HEK293 (cell line): ENCODE data around the gene TRAF4.
A peak's percentile ranks its signal among the peaks of the same experiment; 100 is the strongest.

Experiments used
- ATF2 ChIP-seq: fragments of 450-650 bp; formaldehyde crosslinking; IDR thresholded peaks from 2 replicates; pipeline ENCODE4 v1.5.1; 2016; ENCODE audit warnings: missing biosample characterization, missing genetic modification characterization, low read depth
- GFI1B ChIP-seq: fragments of 450-650 bp; formaldehyde crosslinking; IDR thresholded peaks from 2 replicates; pipeline ENCODE4 v1.5.1; 2016; ENCODE audit warnings: missing biosample characterization, missing genetic modification characterization
- GLI2 ChIP-seq: fragments of 450-650 bp; formaldehyde crosslinking; IDR thresholded peaks from 2 replicates; pipeline ENCODE4; 2017; ENCODE audit warnings: missing biosample characterization, missing genetic modification characterization, low read depth, borderline replicate concordance
- GLI4 ChIP-seq: fragments of 450-650 bp; formaldehyde crosslinking; IDR thresholded peaks from 2 replicates; pipeline ENCODE4 v1.5.1; 2016; ENCODE audit warnings: missing biosample characterization, missing genetic modification characterization
- GLIS1 ChIP-seq: fragments of 450-650 bp; formaldehyde crosslinking; IDR thresholded peaks from 2 replicates; pipeline ENCODE4 v1.5.1; 2016; ENCODE audit warnings: missing biosample characterization, missing genetic modification characterization
- KLF1 ChIP-seq: fragments of 450-650 bp; formaldehyde crosslinking; IDR thresholded peaks from 2 replicates; pipeline ENCODE4 v1.5.1; 2016; ENCODE audit warnings: missing biosample characterization, missing genetic modification characterization
- MZF1 ChIP-seq: fragments of 450-650 bp; formaldehyde crosslinking; IDR thresholded peaks from 2 replicates; pipeline ENCODE4 v1.5.1; 2017; ENCODE audit warnings: missing biosample characterization, missing genetic modification characterization, borderline replicate concordance
- PRDM10 ChIP-seq: fragments of 450-650 bp; formaldehyde crosslinking; IDR thresholded peaks from 2 replicates; pipeline ENCODE4 v1.5.1; 2016; ENCODE audit warnings: missing biosample characterization, missing genetic modification characterization
- SCRT2 ChIP-seq: fragments of 450-650 bp; formaldehyde crosslinking; IDR thresholded peaks from 2 replicates; pipeline ENCODE4 v1.5.1; 2016; ENCODE audit warnings: missing biosample characterization, missing genetic modification characterization
- SP2 ChIP-seq: fragments of 450-650 bp; formaldehyde crosslinking; IDR thresholded peaks from 2 replicates; pipeline ENCODE4 v1.5.1; 2016; ENCODE audit warnings: missing biosample characterization, missing genetic modification characterization
- YY1 ChIP-seq: fragments of 450-650 bp; formaldehyde crosslinking; IDR thresholded peaks from 2 replicates; pipeline ENCODE4 v1.5.1; 2018; ENCODE audit warnings: missing biosample characterization, missing genetic modification characterization
- ZBTB20 ChIP-seq: fragments of 450-650 bp; formaldehyde crosslinking; IDR thresholded peaks from 2 replicates; pipeline ENCODE4 v1.5.1; 2016; ENCODE audit warnings: missing biosample characterization, missing genetic modification characterization
- ZBTB6 ChIP-seq: fragments of 450-650 bp; formaldehyde crosslinking; IDR thresholded peaks from 2 replicates; pipeline ENCODE4 v1.5.1; 2017; ENCODE audit warnings: missing biosample characterization, missing genetic modification characterization
- ZBTB8A ChIP-seq: fragments of 450-650 bp; formaldehyde crosslinking; IDR thresholded peaks from 2 replicates; pipeline ENCODE4 v1.5.1; 2016; ENCODE audit warnings: missing biosample characterization, missing genetic modification characterization
- ZNF112 ChIP-seq: fragments of 450-650 bp; formaldehyde crosslinking; IDR thresholded peaks from 2 replicates; pipeline ENCODE4 v1.5.0; 2017; ENCODE audit warnings: missing biosample characterization, missing genetic modification characterization
- ZNF16 ChIP-seq: fragments of 450-650 bp; formaldehyde crosslinking; IDR thresholded peaks from 2 replicates; pipeline ENCODE4 v1.5.1; 2016; ENCODE audit warnings: low read depth, missing biosample characterization, missing genetic modification characterization
- ZNF280D ChIP-seq: fragments of 450-650 bp; formaldehyde crosslinking; IDR thresholded peaks from 2 replicates; pipeline ENCODE4 v1.5.1; 2016; ENCODE audit warnings: missing biosample characterization, missing genetic modification characterization
- ZNF292 ChIP-seq: fragments of 450-650 bp; formaldehyde crosslinking; IDR thresholded peaks from 2 replicates; pipeline ENCODE4 v1.5.1; 2016; ENCODE audit warnings: low read depth, missing biosample characterization, missing genetic modification characterization, borderline replicate concordance
- ZNF341 ChIP-seq: fragments of 450-650 bp; formaldehyde crosslinking; IDR thresholded peaks from 2 replicates; pipeline ENCODE4; 2016; ENCODE audit warnings: low read depth, missing biosample characterization, missing genetic modification characterization
- ZNF362 ChIP-seq: fragments of 450-650 bp; formaldehyde crosslinking; IDR thresholded peaks from 2 replicates; pipeline ENCODE4 v1.5.1; 2016; ENCODE audit warnings: missing biosample characterization, missing genetic modification characterization
- ZNF433 ChIP-seq: fragments of 450-650 bp; formaldehyde crosslinking; IDR thresholded peaks from 2 replicates; pipeline ENCODE4 v1.5.1; 2016; ENCODE audit warnings: missing biosample characterization, missing genetic modification characterization, low read depth
- ZNF501 ChIP-seq: fragments of 450-650 bp; formaldehyde crosslinking; IDR thresholded peaks from 2 replicates; pipeline ENCODE4 v1.5.1; 2016; ENCODE audit warnings: missing biosample characterization, missing genetic modification characterization
- ZNF514 ChIP-seq: fragments of 450-650 bp; formaldehyde crosslinking; IDR thresholded peaks from 2 replicates; pipeline ENCODE4 v1.5.1; 2016; ENCODE audit warnings: missing biosample characterization, missing genetic modification characterization
- ZNF521 ChIP-seq: fragments of 450-650 bp; formaldehyde crosslinking; IDR thresholded peaks from 2 replicates; pipeline ENCODE4 v1.5.1; 2017; ENCODE audit warnings: missing biosample characterization, mild to moderate bottlenecking, missing genetic modification characterization
- ZNF529 ChIP-seq: fragments of 450-650 bp; formaldehyde crosslinking; IDR thresholded peaks from 2 replicates; pipeline ENCODE4 v1.5.1; 2017; ENCODE audit warnings: missing genetic modification characterization, missing biosample characterization; ENCODE audit not compliant: insufficient replicate concordance
- ZNF544 ChIP-seq: fragments of 450-650 bp; formaldehyde crosslinking; IDR thresholded peaks from 2 replicates; pipeline ENCODE4 v1.5.0; 2017; ENCODE audit warnings: missing biosample characterization, missing genetic modification characterization
- ZNF580 ChIP-seq: fragments of 450-650 bp; formaldehyde crosslinking; IDR thresholded peaks from 2 replicates; pipeline ENCODE4 v1.5.1; 2016; ENCODE audit warnings: missing biosample characterization, missing genetic modification characterization
- ZNF776 ChIP-seq: fragments of 450-650 bp; formaldehyde crosslinking; IDR thresholded peaks from 2 replicates; pipeline ENCODE4 v1.5.0; 2017; ENCODE audit warnings: missing biosample characterization, missing genetic modification characterization, borderline replicate concordance
- ZSCAN4 ChIP-seq: fragments of 450-650 bp; formaldehyde crosslinking; IDR thresholded peaks from 2 replicates; pipeline ENCODE4 v1.5.1; 2017; ENCODE audit warnings: missing biosample characterization, missing genetic modification characterization

The TRAF4 gene

GRCh38 chr17:28725660-28726225 is 18.1 kb upstream of the TRAF4 start (continued):
- TF ChIP-seq YY1 (tag by site-specific recombination) (peak; percentile 45; the same call in 1 of the 2 replicates), ZSCAN4 (tag by site-specific recombination) (no peak), PRDM10 (tag by site-specific recombination) (peak; percentile 91), ZNF16 (no peak), MZF1 (peak; percentile 91), ZNF280D (tag by site-specific recombination) (no peak), ZBTB20 (tag by site-specific recombination) (peak; percentile 87), ZNF292 (tag by site-specific recombination) (no peak), KLF1 (tag by site-specific recombination) (no peak; the same call in 1 of the 2 replicates), ZBTB6 (peak; percentile 85), ZNF341 (tag by site-specific recombination) (peak; percentile 88), ATF2 (tag by site-specific recombination) (no peak), ZBTB8A (tag by site-specific recombination) (peak; percentile 80), ZNF112 (tag by site-specific recombination) (no peak), GLIS1 (tag by site-specific recombination) (peak; percentile 86), ZNF362 (tag by site-specific recombination) (no peak), ZNF580 (tag by site-specific recombination) (no peak), ZNF529 (tag by site-specific recombination) (no peak), ZNF521 (tag by site-specific recombination) (no peak), ZNF433 (tag by site-specific recombination) (no peak), ZNF776 (tag by site-specific recombination) (no peak), GLI4 (tag by site-specific recombination) (peak; percentile 17; the same call in 1 of the 2 replicates), SP2 (tag by site-specific recombination) (peak; percentile 38), ZNF544 (no peak), ZNF514 (tag by site-specific recombination) (no peak), ZNF501 (tag by site-specific recombination) (0 out of 2 replicates have a peak, but pooled peaks have one; percentile 18), GLI2 (tag by site-specific recombination) (no peak; the same call in 1 of the 2 replicates), SCRT2 (tag by site-specific recombination) (no peak), GFI1B (tag by site-specific recombination) (no peak)
